Mesenchymal stem cell (in vitro differentiated cells and primary cell): ENCODE results near the gene PDGFD.

Source experiments
- DNase-seq: peaks from one replicate; pipeline ENCODE4 v3.0.0-alpha.2; 2013
- H2AFZ ChIP-seq: one replicate; pipeline ENCODE4 v1.6.1; 2013; ENCODE audit warnings: low read depth, mild to moderate bottlenecking, control low read depth, inconsistent platforms, low read length, moderate library complexity
- H2AK5ac ChIP-seq: 2 replicates; pipeline ENCODE4 v1.6.1; 2013; ENCODE audit warnings: low read length, moderate library complexity, mild to moderate bottlenecking, inconsistent platforms; ENCODE audit not compliant: severe bottlenecking
- H2BK120ac ChIP-seq: one replicate; pipeline ENCODE4 v1.6.1; 2013; ENCODE audit warnings: low read depth, mild to moderate bottlenecking, inconsistent platforms, low read length, moderate library complexity
- H2BK12ac ChIP-seq, 2 experiments: one replicate each; pipeline ENCODE4 v1.6.1; 2013; ENCODE audit warnings: inconsistent platforms in 2 of 2, low read length in 2 of 2, mild to moderate bottlenecking in 2 of 2, moderate library complexity in 2 of 2, control low read depth in 1 of 2
- H2BK15ac ChIP-seq: one replicate; pipeline ENCODE4 v1.6.1; 2013; ENCODE audit warnings: mild to moderate bottlenecking, low read depth, inconsistent platforms; ENCODE audit not compliant: poor library complexity, severe bottlenecking
- H2BK5ac ChIP-seq: 2 replicates; pipeline ENCODE4 v1.6.1; 2013; ENCODE audit warnings: low read depth, mild to moderate bottlenecking, low read length, control low read depth, inconsistent platforms; ENCODE audit not compliant: poor library complexity, severe bottlenecking
- H3K14ac ChIP-seq, 2 experiments: one replicate each; pipeline ENCODE4 v1.6.1; 2013; ENCODE audit warnings: inconsistent platforms in 2 of 2, low read length in 2 of 2, control low read depth in 1 of 2, mild to moderate bottlenecking in 1 of 2, moderate library complexity in 1 of 2
- H3K18ac ChIP-seq, 2 experiments: one replicate each; pipeline ENCODE4 v1.6.1; 2013; ENCODE audit warnings: inconsistent platforms in 2 of 2, low read length in 2 of 2, control low read depth in 1 of 2, low read depth in 1 of 2, mild to moderate bottlenecking in 1 of 2
- H3K23ac ChIP-seq, 2 experiments: one replicate each; pipeline ENCODE4 v1.6.1; 2013; ENCODE audit warnings: inconsistent platforms in 2 of 2, low read length in 2 of 2, mild to moderate bottlenecking in 2 of 2, moderate library complexity in 2 of 2, control low read depth in 1 of 2
- H3K27ac ChIP-seq: 2 replicates; pipeline ENCODE4 v1.5.1; 2013; ENCODE audit warnings: mild to moderate bottlenecking, moderate library complexity, low read length, control low read depth, inconsistent platforms; ENCODE audit not compliant: poor library complexity, severe bottlenecking
- H3K27me3 ChIP-seq, 2 experiments: 2 replicates each; pipeline versions ENCODE4 v1.6.1 to v1.7.0; 2013; ENCODE audit warnings: low read length in 2 of 2, mild to moderate bottlenecking in 2 of 2, moderate library complexity in 2 of 2, control low read depth in 1 of 2, inconsistent platforms in 1 of 2; ENCODE audit not compliant: control insufficient read depth in 1 of 2, insufficient read depth in 1 of 2
- H3K36me3 ChIP-seq, 2 experiments: 2 replicates each; pipeline versions ENCODE4 v1.6.1 to v1.7.0; 2013; ENCODE audit warnings: low read length in 2 of 2, control low read depth in 1 of 2, inconsistent platforms in 1 of 2, low read depth in 1 of 2, mild to moderate bottlenecking in 1 of 2; ENCODE audit not compliant: insufficient read depth in 2 of 2, control insufficient read depth in 1 of 2
- H3K4ac ChIP-seq, 2 experiments: one replicate each; pipeline ENCODE4 v1.6.1; 2013; ENCODE audit warnings: inconsistent platforms in 2 of 2, low read length in 2 of 2, mild to moderate bottlenecking in 2 of 2, moderate library complexity in 2 of 2, control low read depth in 1 of 2, low read depth in 1 of 2
- H3K4me1 ChIP-seq: 2 replicates; pipeline ENCODE4 v1.6.1; 2013; ENCODE audit warnings: low read depth, low read length, control low read depth; ENCODE audit not compliant: control insufficient read depth, insufficient read depth
- H3K4me2 ChIP-seq: 2 replicates; pipeline ENCODE4 v1.6.1; 2013; ENCODE audit warnings: low read length, mild to moderate bottlenecking, inconsistent platforms; ENCODE audit not compliant: poor library complexity, severe bottlenecking
- H3K4me3 ChIP-seq, 2 experiments: 2 replicates each; pipeline versions ENCODE4 v1.5.1 to v1.7.0; 2013; ENCODE audit warnings: low read length in 2 of 2, mild to moderate bottlenecking in 2 of 2, control low read depth in 1 of 2, low read depth in 1 of 2; ENCODE audit not compliant: insufficient read depth in 1 of 2
- H3K79me1 ChIP-seq: replicated peaks from 2 replicates; pipeline ENCODE4 v1.6.1; 2013; ENCODE audit warnings: mild to moderate bottlenecking, control low read depth, low read length, inconsistent platforms; ENCODE audit not compliant: poor library complexity, severe bottlenecking
- H3K9ac ChIP-seq: 2 replicates; pipeline ENCODE4 v1.7.0; 2013; ENCODE audit warnings: mild to moderate bottlenecking, low read length, moderate library complexity
- H3K9me3 ChIP-seq: 2 replicates; pipeline ENCODE4 v1.7.0; 2013; ENCODE audit warnings: mild to moderate bottlenecking, low read length; ENCODE audit not compliant: control insufficient read depth
- H4K8ac ChIP-seq: one replicate; pipeline ENCODE4 v1.6.1; 2013; ENCODE audit warnings: inconsistent platforms, mild to moderate bottlenecking, low read length, moderate library complexity
- H4K91ac ChIP-seq: one replicate; pipeline ENCODE4 v1.6.1; 2013; ENCODE audit warnings: mild to moderate bottlenecking, low read length, inconsistent platforms
- WGBS: methylation state at CpG from one replicate; pipeline ENCODE4 v1.1.7; 2013; ENCODE audit warnings: mixed read lengths; 5-methylcytosine and 5-hydroxymethylcytosine counted together

The PDGFD gene

GRCh38 chr11:104090767-104091166 lies 73.2 kb downstream of the PDGFD start:
- 56% methylated on average over 2 of the region's 3 CpGs for WGBS
- H2BK12ac ChIP-seq, result no peak overlapping the region
- H3K23ac ChIP-seq, result no peak overlapping the region
- no peak overlapping the region for H3K4ac ChIP-seq
- H2BK120ac ChIP-seq, result no peak overlapping the region
- H4K91ac ChIP-seq, result no peak overlapping the region
- no peak overlapping the region for H3K9ac ChIP-seq
- no peak overlapping the region for H2AFZ ChIP-seq
- H3K79me1 ChIP-seq, result peaks cover 1% of the 10 kb centered on the region
- no peaks in the 10 kb centered on the region for H3K9me3 ChIP-seq
- no peak overlapping the region for H2BK5ac ChIP-seq
- H2BK15ac ChIP-seq, result no peak overlapping the region
- no peak overlapping the region for H3K4me3 ChIP-seq
- no peaks in the 10 kb centered on the region for H3K4me1 ChIP-seq
- no peak overlapping the region for H3K14ac ChIP-seq
- H3K18ac ChIP-seq, result no peak overlapping the region
- no peak for DNase-seq
- no peak overlapping the region for H3K27ac ChIP-seq
- no peak overlapping the region for H4K8ac ChIP-seq
- no peaks in the 10 kb centered on the region for H3K36me3 ChIP-seq
- H3K4me2 ChIP-seq, result no peak overlapping the region
- H2AK5ac ChIP-seq, result no peak overlapping the region
- no peaks in the 10 kb centered on the region for H3K27me3 ChIP-seq

- no peaks in the 10 kb centered on the region for H3K4me1 ChIP-seq
- no peaks in the 10 kb centered on the region for H3K9me3 ChIP-seq
- no peaks in the 10 kb centered on the region for H3K36me3 ChIP-seq
- H3K27ac ChIP-seq, result no peak overlapping the region
- no peak overlapping the region for H2BK5ac ChIP-seq
- H2BK120ac ChIP-seq, result no peak overlapping the region
- H3K27me3 ChIP-seq, result no peaks in the 10 kb centered on the region
- no peak for DNase-seq
- no peak overlapping the region for H2BK15ac ChIP-seq
- WGBS, result 67% methylated on average over 1 of the region's 2 CpGs
- H3K4me2 ChIP-seq, result no peak overlapping the region
- no peak overlapping the region for H3K9ac ChIP-seq
- H4K8ac ChIP-seq, result no peak overlapping the region
- no peak overlapping the region for H3K18ac ChIP-seq
- H3K14ac ChIP-seq, result no peak overlapping the region
- H2BK12ac ChIP-seq, result no peak overlapping the region
- peaks cover 1% of the 10 kb centered on the region for H3K79me1 ChIP-seq
- no peak overlapping the region for H3K23ac ChIP-seq
- no peak overlapping the region for H3K4me3 ChIP-seq
- H2AK5ac ChIP-seq, result no peak overlapping the region
- no peak overlapping the region for H4K91ac ChIP-seq
- no peak overlapping the region for H3K4ac ChIP-seq
- no peak overlapping the region for H2AFZ ChIP-seq
These were observed 74.5 kb downstream of the PDGFD start for GRCh38 chr11:104089481-104089880.

GRCh38 chr11:104086621-104087020 lies 77.3 kb downstream of the PDGFD start:
- no peak overlapping the region for H3K9ac ChIP-seq
- no peak overlapping the region for H4K8ac ChIP-seq
- no peak overlapping the region for H2BK15ac ChIP-seq
- DNase-seq, result peak; percentile 6
- no peak overlapping the region for H3K4me2 ChIP-seq
- H3K4me3 ChIP-seq, result no peak overlapping the region
- H3K79me1 ChIP-seq, result peaks cover 1% of the 10 kb centered on the region
- H2AFZ ChIP-seq, result no peak overlapping the region
- H2BK5ac ChIP-seq, result no peak overlapping the region
- 87% methylated on average over 2 of the region's 5 CpGs for WGBS
- no peaks in the 10 kb centered on the region for H3K9me3 ChIP-seq
- H3K23ac ChIP-seq, result no peak overlapping the region
- H3K36me3 ChIP-seq, result no peaks in the 10 kb centered on the region
- H4K91ac ChIP-seq, result no peak overlapping the region
- no peak overlapping the region for H3K27ac ChIP-seq
- no peaks in the 10 kb centered on the region for H3K27me3 ChIP-seq
- no peak overlapping the region for H3K18ac ChIP-seq
- H2BK12ac ChIP-seq, result no peak overlapping the region
- H3K4ac ChIP-seq, result no peak overlapping the region
- H3K14ac ChIP-seq, result no peak overlapping the region
- H2BK120ac ChIP-seq, result no peak overlapping the region
- H2AK5ac ChIP-seq, result no peak overlapping the region
- H3K4me1 ChIP-seq, result no peaks in the 10 kb centered on the region

DNA sequence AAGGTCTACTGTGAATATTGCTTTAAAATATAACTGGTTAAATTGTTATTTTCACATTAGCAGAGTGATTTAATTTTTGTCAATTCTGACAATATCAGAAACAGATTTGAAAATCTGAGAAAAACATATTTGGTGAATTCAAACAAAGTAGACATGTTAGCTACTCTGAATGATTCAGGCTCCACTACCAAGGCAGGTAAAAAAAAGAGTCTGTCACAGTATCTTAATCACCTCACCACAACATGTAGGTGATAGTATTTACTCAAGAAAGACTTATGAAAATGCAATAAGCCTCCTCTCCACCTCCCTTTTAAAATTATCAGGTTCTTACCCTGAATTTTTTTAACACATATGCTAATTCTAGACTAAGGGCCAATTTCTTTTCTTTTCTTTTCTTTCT lies 85.0 kb downstream of the PDGFD start:
- H3K4me1 ChIP-seq, result no peaks in the 10 kb centered on the region
- H3K18ac ChIP-seq, result no peak overlapping the region
- no peak overlapping the region for H2BK15ac ChIP-seq
- H4K91ac ChIP-seq, result no peak overlapping the region
- H3K4me3 ChIP-seq, result no peak overlapping the region
- no peak overlapping the region for H4K8ac ChIP-seq
- no peaks in the 10 kb centered on the region for H3K9me3 ChIP-seq
- no peak overlapping the region for H2AFZ ChIP-seq
- no peak overlapping the region for H3K14ac ChIP-seq
- DNase-seq, result no peak
- H2BK5ac ChIP-seq, result no peak overlapping the region
- H2AK5ac ChIP-seq, result no peak overlapping the region
- H2BK12ac ChIP-seq, result no peak overlapping the region
- H3K9ac ChIP-seq, result no peak overlapping the region
- no peaks in the 10 kb centered on the region for H3K36me3 ChIP-seq
- H3K79me1 ChIP-seq, result no peaks in the 10 kb centered on the region
- no peak overlapping the region for H3K27ac ChIP-seq
- H3K4ac ChIP-seq, result no peak overlapping the region
- no peak overlapping the region for H2BK120ac ChIP-seq
- H3K27me3 ChIP-seq, result no peaks in the 10 kb centered on the region
- no peak overlapping the region for H3K4me2 ChIP-seq
- no peak overlapping the region for H3K23ac ChIP-seq
